OCI-LY1 (cell line): Measurements from ENCODE around the gene HBS1L.

ENCODE experiments used
- H2AFZ ChIP-seq: fragments of 200-600 bp; sonication (generic), shearing (Covaris generic); 2 replicates; pipeline ENCODE4 v1.6.0; 2014; ENCODE audit warnings: antibody characterized with exemption, mild to moderate bottlenecking, low read length
- H3F3A ChIP-seq: fragments of 200-600 bp; sonication (generic), shearing (Covaris generic); 2 replicates; pipeline ENCODE4 v1.6.0; 2014; ENCODE audit warnings: mild to moderate bottlenecking, antibody characterized with exemption, low read length, moderate library complexity; ENCODE audit not compliant: insufficient read depth
- H3K27ac ChIP-seq: fragments of 200-600 bp; sonication (generic); 2 replicates; pipeline ENCODE4 v1.5.1; 2014; ENCODE audit warnings: low read length, mixed run types, mild to moderate bottlenecking, low read depth; ENCODE audit not compliant: poor library complexity, severe bottlenecking
- H3K27me3 ChIP-seq: fragments of 200-600 bp; sonication (generic); 2 replicates; pipeline ENCODE4 v1.6.0; 2014; ENCODE audit warnings: antibody characterized with exemption, mild to moderate bottlenecking, low read length, moderate library complexity; ENCODE audit not compliant: insufficient read depth
- H3K36me3 ChIP-seq: fragments of 200-600 bp; sonication (generic); 2 replicates; pipeline ENCODE4 v1.6.1; 2014; ENCODE audit warnings: mild to moderate bottlenecking, antibody characterized with exemption, low read length, moderate library complexity, mixed read lengths; ENCODE audit not compliant: insufficient read depth
- H3K4me1 ChIP-seq: fragments of 200-600 bp; sonication (generic); 2 replicates; pipeline ENCODE4 v1.5.1; 2014; ENCODE audit warnings: mild to moderate bottlenecking, low read length, moderate library complexity; ENCODE audit not compliant: insufficient read depth, severe bottlenecking
- H3K4me2 ChIP-seq: fragments of 200-600 bp; sonication (generic), shearing (Covaris generic); 2 replicates; pipeline ENCODE4 v1.6.1; 2014; ENCODE audit warnings: low read length
- H3K4me3 ChIP-seq: fragments of 200-600 bp; sonication (generic); 2 replicates; pipeline ENCODE4 v1.5.1; 2014; ENCODE audit warnings: low read length, low read depth, mild to moderate bottlenecking, mixed read lengths; ENCODE audit not compliant: poor library complexity, severe bottlenecking
- H3K79me2 ChIP-seq: fragments of 200-600 bp; shearing (Covaris generic); 2 replicates; pipeline ENCODE4 v1.6.1; 2016; ENCODE audit warnings: mixed run types, low read length, mixed read lengths; ENCODE audit not compliant: insufficient read depth
- H3K9ac ChIP-seq: fragments of 200-600 bp; sonication (generic), shearing (Covaris generic); 2 replicates; pipeline ENCODE4 v1.6.1; 2014; ENCODE audit warnings: mild to moderate bottlenecking, low read length, mixed read lengths
- H3K9me2 ChIP-seq: fragments of 200-600 bp; sonication (generic), shearing (Covaris generic); 2 replicates; pipeline ENCODE4 v1.6.1; 2014; ENCODE audit warnings: low read depth, mild to moderate bottlenecking, low read length, mixed read lengths
- H3K9me3 ChIP-seq: fragments of 200-600 bp; shearing (Covaris generic); 2 replicates; pipeline ENCODE4 v1.6.1; 2014; ENCODE audit warnings: low read length, mixed read lengths
- H4K20me1 ChIP-seq: fragments of 200-600 bp; sonication (generic), shearing (Covaris generic); 2 replicates; pipeline ENCODE4 v1.6.0; 2016; ENCODE audit warnings: mild to moderate bottlenecking, low read length; ENCODE audit not compliant: insufficient read depth
- EZH2 ChIP-seq: fragments of 200-600 bp; sonication (generic), shearing (Covaris generic); IDR thresholded peaks from 2 replicates; pipeline ENCODE4 v1.8.0; 2017; ENCODE audit warnings: borderline replicate concordance, mixed run types, mild to moderate bottlenecking, antibody characterized with exemption, low read length, moderate library complexity, mixed read lengths
- TF ChIP-seq, protein P1 (sequence below): fragments of 200-600 bp; sonication (generic), shearing (Covaris generic); IDR thresholded peaks from 2 replicates; pipeline ENCODE4 v1.5.1; 2017; ENCODE audit warnings: mild to moderate bottlenecking, antibody characterized with exemption, low read length, moderate library complexity, mixed read lengths

Gene HBS1L

DNA sequence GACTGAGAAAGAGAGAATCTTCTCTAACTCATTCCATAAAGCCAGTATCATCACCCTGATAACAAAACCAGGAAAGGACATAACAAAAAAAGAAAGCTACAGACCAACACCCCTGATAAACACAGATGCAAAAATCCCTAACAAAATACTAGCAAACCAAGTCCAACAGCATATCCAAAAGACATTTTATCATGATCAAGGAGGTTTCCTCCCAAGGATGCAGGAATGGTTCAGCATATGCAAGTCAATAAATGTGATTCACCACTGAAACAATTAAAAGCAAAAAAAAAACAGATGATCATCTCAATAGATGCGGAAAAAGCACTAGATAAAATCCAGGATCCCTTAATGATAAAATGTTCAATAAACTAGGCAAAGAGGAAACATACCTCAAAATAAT lies 80.3 kb downstream of the HBS1L start:
- Histone ChIP-seq H4K20me1 (no peaks in the 10 kb centered on the region), H3K27me3 (no peaks in the 10 kb centered on the region), H3F3A (no peaks in the 10 kb centered on the region), H3K27ac (no peak overlapping the region), H2AFZ (no peak overlapping the region), H3K9me2 (no peaks in the 10 kb centered on the region), H3K36me3 (peaks cover 60% of the 10 kb centered on the region), H3K4me1 (no peaks in the 10 kb centered on the region), H3K4me2 (no peak overlapping the region), H3K4me3 (no peak overlapping the region), H3K9me3 (no peaks in the 10 kb centered on the region), H3K79me2 (no peaks in the 10 kb centered on the region), H3K9ac (no peak overlapping the region)
- no peak for TF ChIP-seq EZH2
- TF ChIP-seq, protein P1, sequence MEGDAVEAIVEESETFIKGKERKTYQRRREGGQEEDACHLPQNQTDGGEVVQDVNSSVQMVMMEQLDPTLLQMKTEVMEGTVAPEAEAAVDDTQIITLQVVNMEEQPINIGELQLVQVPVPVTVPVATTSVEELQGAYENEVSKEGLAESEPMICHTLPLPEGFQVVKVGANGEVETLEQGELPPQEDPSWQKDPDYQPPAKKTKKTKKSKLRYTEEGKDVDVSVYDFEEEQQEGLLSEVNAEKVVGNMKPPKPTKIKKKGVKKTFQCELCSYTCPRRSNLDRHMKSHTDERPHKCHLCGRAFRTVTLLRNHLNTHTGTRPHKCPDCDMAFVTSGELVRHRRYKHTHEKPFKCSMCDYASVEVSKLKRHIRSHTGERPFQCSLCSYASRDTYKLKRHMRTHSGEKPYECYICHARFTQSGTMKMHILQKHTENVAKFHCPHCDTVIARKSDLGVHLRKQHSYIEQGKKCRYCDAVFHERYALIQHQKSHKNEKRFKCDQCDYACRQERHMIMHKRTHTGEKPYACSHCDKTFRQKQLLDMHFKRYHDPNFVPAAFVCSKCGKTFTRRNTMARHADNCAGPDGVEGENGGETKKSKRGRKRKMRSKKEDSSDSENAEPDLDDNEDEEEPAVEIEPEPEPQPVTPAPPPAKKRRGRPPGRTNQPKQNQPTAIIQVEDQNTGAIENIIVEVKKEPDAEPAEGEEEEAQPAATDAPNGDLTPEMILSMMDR, result no peak

DNA sequence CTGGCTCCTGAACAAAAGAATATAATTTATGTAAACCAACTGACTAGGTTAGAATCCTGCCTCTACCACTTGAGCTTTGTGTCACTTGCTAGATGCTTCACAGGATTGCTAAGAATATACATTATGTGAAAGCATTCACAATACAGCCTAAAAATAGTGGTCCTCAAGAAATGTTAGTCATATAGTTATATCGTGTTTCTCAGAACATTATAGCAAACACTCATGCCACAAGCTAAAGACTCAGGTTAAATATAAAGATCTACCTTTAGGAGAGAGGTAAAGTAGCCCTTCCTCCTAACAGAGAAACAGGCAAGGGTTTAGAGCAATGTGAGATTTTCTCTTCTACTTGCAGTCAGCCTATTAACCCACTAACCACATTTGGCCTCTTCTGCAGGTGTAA lies 86.9 kb downstream of the HBS1L start:
- Histone ChIP-seq H3K27ac (no peak overlapping the region), H3K36me3 (peaks cover 50% of the 10 kb centered on the region)

DNA sequence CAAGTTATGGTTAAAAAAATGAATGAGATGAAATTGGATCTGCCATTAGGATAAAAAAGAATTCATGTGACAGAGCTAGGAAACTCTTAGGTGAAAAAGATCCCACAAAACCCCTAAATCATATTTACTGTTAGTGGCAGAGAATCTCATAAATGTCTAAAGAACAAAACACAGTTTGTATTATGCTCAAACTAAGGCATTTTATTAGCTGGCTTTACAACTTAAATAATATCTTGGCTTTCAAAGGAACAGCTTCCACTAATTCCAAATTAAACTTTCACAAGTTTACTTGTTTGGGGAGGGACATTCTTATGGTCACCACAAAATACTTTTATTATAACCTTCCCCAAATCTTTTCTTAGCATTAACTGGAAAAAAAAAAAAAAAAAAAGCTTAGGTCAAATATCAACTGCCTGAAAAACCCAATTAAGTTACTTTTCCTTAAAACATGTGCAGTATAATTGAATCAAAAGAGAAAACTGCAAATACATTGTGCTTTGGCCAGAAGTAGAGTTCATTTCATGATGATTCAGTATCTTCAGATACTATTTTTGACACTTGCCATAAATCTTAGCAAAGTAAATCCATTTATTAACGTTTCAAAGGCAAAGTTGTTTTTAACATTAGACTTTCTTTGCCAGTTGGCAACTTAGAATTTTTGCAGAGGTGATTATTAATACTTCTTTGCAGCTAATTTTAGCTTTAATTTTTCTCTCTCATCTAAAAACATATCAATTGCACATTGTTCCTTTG lies 90.0 kb downstream of the HBS1L start:
- Histone ChIP-seq H3K36me3 (peaks cover 64% of the 10 kb centered on the region), H3K4me2 (no peak overlapping the region), H3F3A (no peaks in the 10 kb centered on the region; the same call in 1 of the 2 replicates), H3K4me1 (no peaks in the 10 kb centered on the region), H2AFZ (no peak overlapping the region), H3K79me2 (no peaks in the 10 kb centered on the region), H3K9ac (no peak overlapping the region), H3K4me3 (no peak overlapping the region), H3K27ac (no peak overlapping the region), H3K9me3 (peaks cover 3% of the 10 kb centered on the region; the same call in 1 of the 2 replicates), H4K20me1 (no peaks in the 10 kb centered on the region), H3K27me3 (no peaks in the 10 kb centered on the region), H3K9me2 (no peaks in the 10 kb centered on the region)
- TF ChIP-seq, protein P1, result no peak
- no peak for TF ChIP-seq EZH2

More for the DNA sequence above, 86.9 kb downstream of the HBS1L start:
- H3K79me2 ChIP-seq, result no peaks in the 10 kb centered on the region
- H3K4me2 ChIP-seq, result no peak overlapping the region
- H3K9me3 ChIP-seq, result no peaks in the 10 kb centered on the region
- H3K27me3 ChIP-seq, result no peaks in the 10 kb centered on the region
- H3F3A ChIP-seq, result no peaks in the 10 kb centered on the region; the same call in 1 of the 2 replicates
- TF ChIP-seq, protein P1, result no peak
- TF ChIP-seq EZH2, result no peak
- no peak overlapping the region for H3K4me3 ChIP-seq
- H3K9ac ChIP-seq, result no peak overlapping the region
- no peaks in the 10 kb centered on the region for H3K4me1 ChIP-seq
- H4K20me1 ChIP-seq, result no peaks in the 10 kb centered on the region
- no peak overlapping the region for H2AFZ ChIP-seq
- no peaks in the 10 kb centered on the region for H3K9me2 ChIP-seq
